Pons (tissue), 1 donor: ENCODE results near the gene BTAF1.
"Not testable (repeated sequence)": the region's sequence is repeated elsewhere in the genome, so short reads cannot be mapped to it uniquely, and the experiment has no call there.

Source experiments
- DNase-seq: peaks from one replicate; pipeline ENCODE4 v3.0.0-alpha.2; 2016; ENCODE audit warnings: low spot score

The BTAF1 gene

GRCh38 chr10:91923371-91924211, at the start of gene BTAF1:
TSS of gene BTAF1 (plus strand) at chr10:91923770. CDS start at chr10:91924077, 307 bp downstream.
- peak; percentile 95 for DNase-seq

GRCh38 chr10:91875156-91875555, 48.4 kb upstream of the BTAF1 start:
- no peak for DNase-seq

GRCh38 chr10:91875779-91876178, 47.8 kb upstream of the BTAF1 start:
- no peak for DNase-seq

- DNase-seq = no peak
These were observed 43.9 kb upstream of the BTAF1 start for GRCh38 chr10:91879515-91880170.

- no peak for DNase-seq
These were observed 43.3 kb upstream of the BTAF1 start for GRCh38 chr10:91880310-91880709.

GRCh38 chr10:91883549-91884444, 39.8 kb upstream of the BTAF1 start:
- DNase-seq = no peak

- DNase-seq = no peak
These were observed 39.0 kb upstream of the BTAF1 start for GRCh38 chr10:91884536-91884935.

GRCh38 chr10:91885362-91886079, 38.0 kb upstream of the BTAF1 start:
- DNase-seq = no peak

- no peak for DNase-seq
These were observed 36.7 kb upstream of the BTAF1 start for GRCh38 chr10:91886954-91887271.

- peak; percentile 57 for DNase-seq
These were observed 36.1 kb upstream of the BTAF1 start for GRCh38 chr10:91887272-91888076.

- no peak for DNase-seq
These were observed 32.2 kb upstream of the BTAF1 start for GRCh38 chr10:91891125-91892001.

GRCh38 chr10:91893051-91893450, 30.5 kb upstream of the BTAF1 start:
- DNase-seq = no peak

- DNase-seq = not testable (repeated sequence)
These were observed 29.3 kb upstream of the BTAF1 start for GRCh38 chr10:91894261-91894685.

GRCh38 chr10:91896212-91896756, 27.3 kb upstream of the BTAF1 start:
- no peak for DNase-seq

GRCh38 chr10:91897421-91897820, 26.1 kb upstream of the BTAF1 start:
- DNase-seq = no peak

GRCh38 chr10:91901784-91902677, 21.5 kb upstream of the BTAF1 start:
- DNase-seq = no peak

- DNase-seq = no peak
These were observed 16.5 kb upstream of the BTAF1 start for GRCh38 chr10:91907033-91907594.

GRCh38 chr10:91907914-91908336, 15.6 kb upstream of the BTAF1 start:
- DNase-seq = no peak
